ENCODE data around the gene TEAD1. TPM values are rescaled to one million over a fixed set of nuclear protein-coding genes. Genes with fewer than 3 reads are reported as not detected.

TEAD1 gene
- total RNA-seq, 1 experiment from 2014 or later: not detected

GRCh38 chr11:12669930-12670329 is 4.3 kb upstream of the TEAD1 start:
- Histone ChIP-seq H3K27ac (ENCODE audit: low read length) (no peak overlapping the region), H3K9me2 (replicated peaks; ENCODE audit: insufficient read depth, low read length) (no peaks in the 10 kb centered on the region), H2AFZ (ENCODE audit: low read length) (no peak overlapping the region), H3K4me2 (ENCODE audit: low read depth, low read length, poor library complexity, severe bottlenecking) (no peak overlapping the region), H3K36me3 (ENCODE audit: insufficient read depth, low read length) (no peaks in the 10 kb centered on the region), H3K4me1 (ENCODE audit: low read length) (no peaks in the 10 kb centered on the region), H3K79me2 (ENCODE audit: low read length) (no peaks in the 10 kb centered on the region), H3K9ac (ENCODE audit: low read length) (no peak overlapping the region), H3K27me3 (ENCODE audit: low read length) (0 out of 2 replicates have a peak, but pooled peaks cover 3% of the 10 kb centered on the region), H3K9me3 (ENCODE audit: low read length) (no peaks in the 10 kb centered on the region), H4K20me1 (ENCODE audit: insufficient read depth, low read depth, low read length) (no peaks in the 10 kb centered on the region), H3K4me3 (ENCODE audit: low read length) (no peak overlapping the region)
- no peak for DNase-seq

- Histone ChIP-seq H3K9ac (ENCODE audit: low read length) (no peak overlapping the region), H4K20me1 (ENCODE audit: insufficient read depth, low read depth, low read length) (no peaks in the 10 kb centered on the region), H3K9me2 (replicated peaks; ENCODE audit: insufficient read depth, low read length) (no peaks in the 10 kb centered on the region), H3K36me3 (ENCODE audit: insufficient read depth, low read length) (no peaks in the 10 kb centered on the region), H3K27ac (ENCODE audit: low read length) (no peak overlapping the region), H3K4me3 (ENCODE audit: low read length) (no peak overlapping the region), H3K4me2 (ENCODE audit: low read depth, low read length, poor library complexity, severe bottlenecking) (no peak overlapping the region), H3K9me3 (ENCODE audit: low read length) (no peaks in the 10 kb centered on the region), H3K79me2 (ENCODE audit: low read length) (no peaks in the 10 kb centered on the region), H2AFZ (ENCODE audit: low read length) (no peak overlapping the region), H3K27me3 (ENCODE audit: low read length) (0 out of 2 replicates have a peak, but pooled peaks cover 3% of the 10 kb centered on the region), H3K4me1 (ENCODE audit: low read length) (no peaks in the 10 kb centered on the region)
- DNase-seq: no peak
These were observed 2.9 kb upstream of the TEAD1 start for GRCh38 chr11:12671370-12671769.

GRCh38 chr11:12673601-12673923 is 659 bp upstream of the TEAD1 start:
- Histone ChIP-seq H3K9ac (ENCODE audit: low read length) (no peak overlapping the region), H3K79me2 (ENCODE audit: low read length) (no peaks in the 10 kb centered on the region)

GRCh38 chr11:12674571-12674935 is 332 bp downstream of the TEAD1 start:
- Histone ChIP-seq H3K4me3 (ENCODE audit: low read length) (no peak overlapping the region), H3K27ac (ENCODE audit: low read length) (no peak overlapping the region), H3K9me3 (ENCODE audit: low read length) (no peaks in the 10 kb centered on the region), H2AFZ (ENCODE audit: low read length) (no peak overlapping the region), H3K9me2 (replicated peaks; ENCODE audit: insufficient read depth, low read length) (no peaks in the 10 kb centered on the region), H3K79me2 (ENCODE audit: low read length) (no peaks in the 10 kb centered on the region), H3K4me1 (ENCODE audit: low read length) (no peaks in the 10 kb centered on the region), H3K36me3 (ENCODE audit: insufficient read depth, low read length) (no peaks in the 10 kb centered on the region), H3K9ac (ENCODE audit: low read length) (no peak overlapping the region), H4K20me1 (ENCODE audit: insufficient read depth, low read depth, low read length) (no peaks in the 10 kb centered on the region), H3K4me2 (ENCODE audit: low read depth, low read length, poor library complexity, severe bottlenecking) (no peak overlapping the region), H3K27me3 (ENCODE audit: low read length) (no peaks in the 10 kb centered on the region)
- no peak for DNase-seq

More at GRCh38 chr11:12673601-12673923, 659 bp upstream of the TEAD1 start:
- Histone ChIP-seq H4K20me1 (ENCODE audit: insufficient read depth, low read depth, low read length) (no peaks in the 10 kb centered on the region), H3K36me3 (ENCODE audit: insufficient read depth, low read length) (no peaks in the 10 kb centered on the region), H3K4me1 (ENCODE audit: low read length) (no peaks in the 10 kb centered on the region), H3K9me3 (ENCODE audit: low read length) (no peaks in the 10 kb centered on the region), H3K4me3 (ENCODE audit: low read length) (no peak overlapping the region), H3K27me3 (ENCODE audit: low read length) (no peaks in the 10 kb centered on the region), H3K9me2 (replicated peaks; ENCODE audit: insufficient read depth, low read length) (no peaks in the 10 kb centered on the region), H3K4me2 (ENCODE audit: low read depth, low read length, poor library complexity, severe bottlenecking) (no peak overlapping the region), H3K27ac (ENCODE audit: low read length) (no peak overlapping the region), H2AFZ (ENCODE audit: low read length) (no peak overlapping the region)
- no peak for DNase-seq

DNA sequence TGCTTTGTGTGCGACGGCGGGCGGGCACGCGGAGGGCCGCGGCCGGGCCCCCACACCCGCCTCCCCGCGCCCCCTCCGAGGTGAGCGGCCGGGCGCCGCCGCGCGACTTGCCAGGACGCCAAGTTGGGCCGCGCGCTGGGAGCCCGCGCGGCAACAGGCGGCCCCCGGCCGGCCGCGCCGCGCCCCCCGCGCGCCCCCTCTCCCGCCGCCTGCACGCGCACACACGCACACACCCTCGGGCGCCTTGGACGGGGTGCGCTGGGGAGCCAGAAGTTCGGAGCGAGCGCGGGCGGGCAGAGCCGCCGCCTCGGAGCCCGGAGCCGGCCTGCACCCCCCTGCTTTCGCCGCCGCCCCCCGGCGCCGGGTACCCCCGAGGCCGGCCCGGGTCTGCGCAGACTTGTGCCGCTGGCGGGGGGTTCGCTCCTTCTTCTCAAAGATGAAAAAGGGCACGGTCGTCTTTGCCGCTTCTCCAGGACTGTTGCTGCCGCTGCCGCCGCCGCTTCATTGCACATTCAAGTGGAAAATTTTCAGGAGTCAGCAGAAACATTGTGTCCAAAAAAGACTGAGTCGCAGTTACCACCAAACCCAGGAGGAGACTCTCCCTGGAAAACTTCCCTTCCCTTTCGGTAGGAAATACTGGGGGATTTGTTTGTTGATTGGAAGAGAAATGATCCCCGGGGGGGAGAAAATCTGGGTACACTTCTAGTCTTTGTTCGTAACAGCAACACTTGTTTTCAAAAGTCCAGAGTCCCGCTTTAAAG is 895 bp downstream of the TEAD1 start:
- no peaks in the 10 kb centered on the region for H3K9me3 ChIP-seq (ENCODE audit: low read length)
- H3K27me3 ChIP-seq (ENCODE audit: low read length): no peaks in the 10 kb centered on the region
- no peak overlapping the region for H3K27ac ChIP-seq (ENCODE audit: low read length)
- H3K79me2 ChIP-seq (ENCODE audit: low read length): no peaks in the 10 kb centered on the region
- H3K4me3 ChIP-seq (ENCODE audit: low read length): no peak overlapping the region
- H3K4me2 ChIP-seq (ENCODE audit: low read depth, low read length, poor library complexity, severe bottlenecking): no peak overlapping the region
- H3K9ac ChIP-seq (ENCODE audit: low read length): no peak overlapping the region
- no peak for DNase-seq
- H3K9me2 ChIP-seq (replicated peaks; ENCODE audit: insufficient read depth, low read length): no peaks in the 10 kb centered on the region
- H3K4me1 ChIP-seq (ENCODE audit: low read length): no peaks in the 10 kb centered on the region
- H2AFZ ChIP-seq (ENCODE audit: low read length): no peak overlapping the region
- H4K20me1 ChIP-seq (ENCODE audit: insufficient read depth, low read depth, low read length): no peaks in the 10 kb centered on the region
- no peaks in the 10 kb centered on the region for H3K36me3 ChIP-seq (ENCODE audit: insufficient read depth, low read length)

DNA sequence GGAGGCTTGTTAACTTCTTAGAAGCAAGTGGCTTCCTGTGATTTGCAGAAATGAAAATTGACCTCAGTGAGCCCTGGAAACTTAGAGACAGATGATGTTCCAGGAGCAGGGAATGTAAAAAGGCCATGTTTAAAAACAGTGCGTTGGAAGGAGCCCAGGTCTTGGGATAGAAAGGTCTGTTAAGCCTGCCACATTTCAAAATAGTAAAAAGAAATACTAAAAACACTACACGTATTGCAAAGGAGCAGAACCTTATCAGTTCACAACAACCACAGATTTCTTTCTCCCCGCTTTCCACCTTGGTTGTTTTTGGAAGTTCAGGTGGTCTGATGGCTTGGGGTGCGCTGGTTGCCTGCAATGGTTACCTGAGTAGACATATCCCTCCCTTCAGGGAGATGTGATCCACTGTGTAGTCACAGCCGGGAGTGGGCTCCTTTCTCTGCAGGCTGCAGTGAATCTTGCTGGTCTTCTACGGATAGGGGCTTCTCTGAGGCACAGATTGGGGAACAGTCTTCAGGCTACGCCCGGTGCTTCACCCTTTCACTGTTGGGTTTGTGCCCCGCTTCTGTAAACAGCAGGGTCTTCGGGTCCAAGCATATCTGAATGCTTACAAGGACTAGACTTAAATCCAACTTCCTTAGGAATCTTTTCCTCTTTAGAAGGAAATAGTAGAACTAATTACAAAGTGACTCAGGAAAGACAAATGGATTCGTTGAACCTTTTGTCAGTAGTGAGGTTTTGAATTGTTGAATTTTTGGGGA is 1.9 kb downstream of the TEAD1 start:
- no peaks in the 10 kb centered on the region for H3K9me3 ChIP-seq (ENCODE audit: low read length)
- H3K4me2 ChIP-seq (ENCODE audit: low read depth, low read length, poor library complexity, severe bottlenecking): no peak overlapping the region
- H3K4me1 ChIP-seq (ENCODE audit: low read length): no peaks in the 10 kb centered on the region
- DNase-seq: no peak
- H3K36me3 ChIP-seq (ENCODE audit: insufficient read depth, low read length): no peaks in the 10 kb centered on the region
- no peaks in the 10 kb centered on the region for H3K79me2 ChIP-seq (ENCODE audit: low read length)
- H3K27me3 ChIP-seq (ENCODE audit: low read length): no peaks in the 10 kb centered on the region
- no peaks in the 10 kb centered on the region for H3K9me2 ChIP-seq (replicated peaks; ENCODE audit: insufficient read depth, low read length)
- no peaks in the 10 kb centered on the region for H4K20me1 ChIP-seq (ENCODE audit: insufficient read depth, low read depth, low read length)
- H3K4me3 ChIP-seq (ENCODE audit: low read length): no peak overlapping the region
- H3K27ac ChIP-seq (ENCODE audit: low read length): no peak overlapping the region
- H2AFZ ChIP-seq (ENCODE audit: low read length): no peak overlapping the region
- H3K9ac ChIP-seq (ENCODE audit: low read length): no peak overlapping the region

DNA sequence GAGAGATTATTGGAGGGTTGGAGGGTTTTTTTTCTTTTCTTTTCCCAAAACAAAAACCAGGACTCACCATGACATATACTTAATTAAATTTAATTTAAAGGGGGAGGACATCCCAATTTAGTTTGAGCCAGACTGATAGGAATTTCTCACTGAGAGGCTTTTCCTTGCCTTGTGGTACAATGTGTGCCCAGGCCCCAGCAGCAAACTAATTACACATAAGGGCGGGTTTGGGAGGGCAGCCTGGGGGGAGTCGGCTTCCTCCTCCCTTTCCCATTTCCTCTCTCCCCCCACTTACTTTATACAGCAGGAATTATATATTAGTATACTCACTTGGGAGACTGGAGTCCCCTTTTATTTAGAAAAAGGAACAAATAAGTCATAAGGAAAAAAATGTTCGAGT is 2.9 kb downstream of the TEAD1 start:
- H3K27me3 ChIP-seq (ENCODE audit: low read length): no peaks in the 10 kb centered on the region
- no peak overlapping the region for H3K9ac ChIP-seq (ENCODE audit: low read length)
- no peaks in the 10 kb centered on the region for H4K20me1 ChIP-seq (ENCODE audit: insufficient read depth, low read depth, low read length)
- no peak for DNase-seq
- H2AFZ ChIP-seq (ENCODE audit: low read length): no peak overlapping the region
- H3K9me2 ChIP-seq (replicated peaks; ENCODE audit: insufficient read depth, low read length): no peaks in the 10 kb centered on the region
- no peaks in the 10 kb centered on the region for H3K4me1 ChIP-seq (ENCODE audit: low read length)
- H3K79me2 ChIP-seq (ENCODE audit: low read length): no peaks in the 10 kb centered on the region
- no peaks in the 10 kb centered on the region for H3K9me3 ChIP-seq (ENCODE audit: low read length)
- no peaks in the 10 kb centered on the region for H3K36me3 ChIP-seq (ENCODE audit: insufficient read depth, low read length)
- no peak overlapping the region for H3K4me2 ChIP-seq (ENCODE audit: low read depth, low read length, poor library complexity, severe bottlenecking)
- no peak overlapping the region for H3K4me3 ChIP-seq (ENCODE audit: low read length)
- no peak overlapping the region for H3K27ac ChIP-seq (ENCODE audit: low read length)

DNA sequence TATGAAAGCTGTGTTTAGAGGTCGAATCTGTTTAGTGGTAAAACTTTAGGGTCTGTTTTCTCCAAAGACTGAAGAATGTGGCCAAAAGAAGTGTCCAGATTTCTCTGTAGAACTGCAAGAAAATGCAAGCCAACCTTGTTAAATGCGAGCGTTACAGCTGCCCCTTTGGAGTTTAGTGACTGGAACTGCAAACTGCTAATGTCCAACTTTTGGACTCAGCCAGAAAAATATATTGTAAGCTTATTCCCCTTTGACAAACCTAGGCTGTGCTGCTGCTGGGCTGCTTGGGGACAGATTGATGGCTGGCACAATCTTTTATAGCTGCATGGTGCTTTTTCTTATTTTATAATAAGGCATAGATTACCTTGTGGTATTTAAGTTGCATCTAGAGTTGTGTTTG is 3.9 kb downstream of the TEAD1 start:
- Histone ChIP-seq H3K9ac (ENCODE audit: low read length) (no peak overlapping the region), H3K36me3 (ENCODE audit: insufficient read depth, low read length) (no peaks in the 10 kb centered on the region), H3K27me3 (ENCODE audit: low read length) (no peaks in the 10 kb centered on the region), H2AFZ (ENCODE audit: low read length) (no peak overlapping the region), H3K79me2 (ENCODE audit: low read length) (no peaks in the 10 kb centered on the region), H3K9me3 (ENCODE audit: low read length) (no peaks in the 10 kb centered on the region), H3K4me3 (ENCODE audit: low read length) (no peak overlapping the region), H3K9me2 (replicated peaks; ENCODE audit: insufficient read depth, low read length) (no peaks in the 10 kb centered on the region), H3K27ac (ENCODE audit: low read length) (no peak overlapping the region), H3K4me1 (ENCODE audit: low read length) (no peaks in the 10 kb centered on the region), H3K4me2 (ENCODE audit: low read depth, low read length, poor library complexity, severe bottlenecking) (no peak overlapping the region), H4K20me1 (ENCODE audit: insufficient read depth, low read depth, low read length) (no peaks in the 10 kb centered on the region)
- DNase-seq: no peak

Data from Karpas-422 (cell line).